Measurements from ENCODE around the gene GATA5. TPM values are rescaled to one million over a fixed set of nuclear protein-coding genes. Genes with fewer than 3 reads are reported as not detected.

Gene GATA5
- total RNA-seq, 1 donor from 2014 or later, result 0.22 TPM

GRCh38 chr20:62446888-62447869 lies 28.6 kb downstream of the GATA5 start:
- no peak for DNase-seq (ENCODE audit: low spot score)
- ATAC-seq, result no peak
- intact Hi-C loops (cut with DNase I), result no loop called here

DNA sequence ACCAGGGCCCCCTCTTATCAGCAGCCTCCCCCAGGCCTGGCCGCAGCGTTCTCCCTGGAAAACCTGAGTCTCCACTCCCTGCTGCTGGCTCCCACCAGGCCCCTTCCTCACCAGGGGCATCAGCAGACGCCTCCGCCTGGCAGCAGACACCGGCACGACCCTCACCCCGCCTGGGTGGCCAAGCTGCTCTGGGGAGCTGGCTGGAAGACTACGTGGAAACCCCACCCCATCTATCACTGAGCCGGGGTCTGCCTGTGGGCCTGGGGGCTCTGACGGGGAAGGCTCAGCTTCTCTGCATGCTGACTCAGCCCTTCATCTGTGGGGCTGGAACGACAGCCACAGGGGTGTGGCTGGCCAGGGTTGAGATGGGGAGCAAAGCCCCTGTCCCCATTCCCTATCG lies 29.3 kb downstream of the GATA5 start:
- ATAC-seq, result no peak
- no peak for DNase-seq (ENCODE audit: low spot score)
- intact Hi-C loops (cut with DNase I), result no loop called here

DNA sequence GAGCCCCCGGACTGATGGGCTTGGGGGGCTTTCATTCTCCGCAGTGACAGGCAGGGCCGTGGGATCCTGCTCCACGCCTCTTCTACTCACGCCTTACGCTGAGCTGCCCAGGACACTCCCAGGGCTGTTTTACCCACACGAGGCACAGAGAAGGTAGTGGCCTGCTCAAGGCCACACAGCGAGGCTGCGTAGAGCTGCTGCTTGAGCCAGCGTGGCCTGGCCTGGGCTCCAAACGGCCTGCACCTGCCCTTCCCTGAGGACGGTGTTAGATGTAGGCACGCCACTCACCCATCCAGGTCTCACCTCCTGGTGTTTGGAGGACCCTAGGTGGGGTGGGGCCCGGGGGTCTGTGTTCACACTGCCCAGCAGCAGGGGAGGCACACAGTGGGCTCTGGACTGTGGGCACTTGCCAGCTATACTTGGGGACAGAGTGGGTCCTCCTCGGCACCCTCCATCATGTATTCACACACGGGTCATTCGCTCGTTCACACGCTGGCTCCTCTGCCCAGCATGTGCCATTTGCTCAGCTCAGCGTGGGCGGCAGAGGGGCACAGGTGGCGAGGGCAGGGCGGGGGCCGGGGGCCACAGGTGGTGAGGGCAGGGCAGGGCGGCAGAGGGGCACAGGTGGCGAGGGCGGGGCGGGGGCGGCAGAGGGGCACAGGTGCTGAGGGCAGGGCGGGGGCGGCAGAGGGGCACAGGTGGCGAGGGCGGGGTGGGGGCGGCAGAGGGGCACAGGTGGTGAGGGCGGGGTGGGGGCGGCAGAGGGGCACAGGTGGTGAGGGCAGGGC lies 30.0 kb downstream of the GATA5 start:
- intact Hi-C loops (cut with DNase I), result no loop called here
- ATAC-seq, result no peak
- no peak for DNase-seq (ENCODE audit: low spot score)

GRCh38 chr20:62444286-62444685 lies 31.5 kb downstream of the GATA5 start:
- intact Hi-C loops (cut with DNase I), result no loop called here
- ATAC-seq (no peak), DNase-seq (ENCODE audit: low spot score) (no peak)

DNA sequence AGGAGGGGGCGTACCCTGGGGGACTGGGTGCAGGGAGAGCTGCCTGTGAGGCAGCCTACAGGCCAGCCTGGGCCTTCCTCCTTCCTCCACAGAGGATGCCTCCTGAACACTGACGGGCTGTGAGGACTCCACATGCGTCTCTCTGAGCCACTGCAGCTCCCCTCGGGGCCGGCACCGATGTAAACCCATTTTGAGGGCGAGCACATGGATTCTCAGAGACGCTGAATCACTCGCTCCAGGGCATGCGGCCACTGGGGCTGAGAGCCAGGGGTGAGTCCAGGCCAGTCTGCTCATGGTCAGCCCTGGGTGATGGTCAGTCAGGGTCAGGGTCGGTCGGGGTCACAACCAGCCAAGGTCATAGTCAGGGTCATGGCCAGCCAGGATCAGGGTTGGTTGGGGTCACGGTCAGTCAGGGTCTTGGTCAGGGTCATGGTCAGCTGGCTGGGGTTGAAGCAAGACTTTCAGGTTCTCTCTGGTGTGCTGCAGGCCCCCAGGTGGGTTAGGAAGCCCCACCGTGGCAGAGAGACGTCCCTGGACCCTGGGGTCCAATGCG lies 33.7 kb downstream of the GATA5 start:
- ATAC-seq (no peak), DNase-seq (ENCODE audit: low spot score) (no peak)
- intact Hi-C loops (cut with DNase I), result no loop called here

DNA sequence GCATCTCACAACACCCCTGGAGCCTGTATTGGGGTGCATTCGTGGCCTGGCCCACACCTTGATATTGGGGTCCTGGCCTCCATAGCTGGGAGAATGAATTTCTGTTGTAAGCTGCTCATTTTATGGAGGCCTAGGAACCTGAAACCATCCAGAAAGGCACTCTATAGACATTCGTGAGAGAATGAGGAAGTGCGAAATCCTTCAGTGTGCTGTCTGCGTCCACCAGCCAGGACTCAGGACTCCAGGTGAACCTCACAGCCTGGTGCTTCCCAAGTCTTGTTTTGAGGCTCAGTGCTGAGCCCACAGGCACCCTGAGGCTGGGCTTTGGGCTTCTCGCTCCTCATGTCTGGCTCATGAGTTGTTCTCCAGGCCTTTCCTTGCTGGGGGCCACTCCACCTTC lies 36.6 kb downstream of the GATA5 start:
- no peak for DNase-seq (ENCODE audit: low spot score)
- intact Hi-C loops (cut with DNase I), result no loop called here
- ATAC-seq, result no peak

DNA sequence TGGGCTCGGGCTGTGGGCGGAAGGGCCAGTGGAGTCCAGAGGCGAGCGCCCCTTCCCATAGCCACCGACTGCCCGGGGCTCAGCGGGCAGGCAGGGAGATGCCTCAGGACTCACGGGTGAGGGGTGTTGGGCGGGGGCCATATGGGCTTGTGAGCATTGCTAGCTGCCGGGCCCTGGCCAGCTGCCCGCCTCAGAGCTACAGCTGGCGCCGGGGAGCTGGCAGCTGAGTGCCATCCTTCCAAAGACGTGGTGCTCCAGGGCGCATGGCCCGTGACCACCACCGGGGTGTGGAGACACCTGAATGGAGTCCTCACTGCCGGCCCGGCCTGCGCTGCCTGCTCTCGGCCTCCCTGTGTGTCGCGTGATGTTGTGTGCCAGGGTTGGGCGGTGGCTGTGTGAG lies 37.9 kb downstream of the GATA5 start:
- intact Hi-C loops (cut with DNase I), result no loop called here
- DNase-seq (ENCODE audit: low spot score) (no peak), ATAC-seq (no peak)

GRCh38 chr20:62437496-62437895 lies 38.3 kb downstream of the GATA5 start:
- intact Hi-C loops (cut with DNase I), result no loop called here
- no peak for ATAC-seq
- no peak for DNase-seq (ENCODE audit: low spot score)

DNA sequence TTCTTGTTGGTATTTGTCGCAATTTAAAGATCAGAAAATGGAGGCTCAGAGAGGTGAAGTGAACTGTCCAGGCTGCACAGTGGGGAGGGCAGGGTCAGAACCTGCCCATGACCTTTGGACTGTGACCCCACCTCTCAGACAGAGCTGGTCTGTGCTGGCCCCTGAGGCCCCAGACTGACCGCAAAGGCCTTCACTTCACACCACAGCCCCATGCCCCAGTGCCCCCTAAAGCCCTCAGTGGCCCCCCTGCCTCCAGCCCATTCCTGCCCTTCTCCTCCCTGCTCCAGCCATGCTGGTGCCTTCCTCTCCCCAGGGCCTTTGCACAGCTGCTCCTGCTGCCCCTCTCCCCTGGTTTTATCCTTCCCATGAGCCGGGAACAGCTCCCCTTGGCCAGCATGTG lies 39.1 kb downstream of the GATA5 start:
- DNase-seq (ENCODE audit: low spot score), result no peak
- ATAC-seq, result no peak
- intact Hi-C loops (cut with DNase I), result no loop called here

DNA sequence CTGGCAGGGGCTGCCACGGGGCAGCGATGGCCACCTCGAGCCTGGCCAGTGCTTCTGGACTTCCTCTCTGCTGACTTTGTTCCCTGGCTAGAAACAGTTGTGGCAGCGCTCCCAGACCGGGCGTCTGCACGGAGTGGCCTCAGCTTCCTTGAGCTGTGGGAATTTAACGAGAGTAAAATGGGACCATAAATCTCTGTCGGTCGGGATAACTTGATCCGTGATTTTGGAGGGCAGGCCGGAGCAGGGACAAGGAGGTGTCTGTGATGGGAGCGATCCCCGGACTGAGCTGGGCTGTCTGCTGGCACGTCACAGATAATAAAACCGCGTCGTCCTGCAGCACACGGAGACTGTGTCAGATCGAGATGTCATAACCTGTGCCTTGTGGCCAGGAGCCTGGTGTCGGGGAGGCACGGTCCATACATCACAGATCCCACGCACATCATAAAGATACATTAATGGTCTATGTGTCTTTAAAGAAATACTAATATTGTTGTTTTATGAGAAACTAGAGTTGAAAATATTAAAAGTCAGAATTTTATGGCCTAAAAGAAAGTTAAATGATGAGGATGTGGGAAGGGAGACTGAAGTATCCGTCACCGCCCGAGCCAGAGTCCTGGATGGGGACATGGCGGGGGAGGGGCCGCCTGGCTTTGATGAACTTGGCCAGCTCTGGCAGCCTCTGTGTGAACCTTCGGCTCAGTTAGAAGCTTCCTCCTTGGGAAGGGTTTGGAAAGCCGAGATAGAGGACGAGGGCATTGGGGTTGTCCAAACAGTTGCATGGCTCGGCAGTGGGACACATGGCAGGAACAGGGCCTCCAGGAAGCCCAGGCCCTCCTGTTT lies 41.9 kb downstream of the GATA5 start:
- intact Hi-C loops (cut with DNase I), result no loop called here
- ATAC-seq (no peak), DNase-seq (ENCODE audit: low spot score) (no peak)

DNA sequence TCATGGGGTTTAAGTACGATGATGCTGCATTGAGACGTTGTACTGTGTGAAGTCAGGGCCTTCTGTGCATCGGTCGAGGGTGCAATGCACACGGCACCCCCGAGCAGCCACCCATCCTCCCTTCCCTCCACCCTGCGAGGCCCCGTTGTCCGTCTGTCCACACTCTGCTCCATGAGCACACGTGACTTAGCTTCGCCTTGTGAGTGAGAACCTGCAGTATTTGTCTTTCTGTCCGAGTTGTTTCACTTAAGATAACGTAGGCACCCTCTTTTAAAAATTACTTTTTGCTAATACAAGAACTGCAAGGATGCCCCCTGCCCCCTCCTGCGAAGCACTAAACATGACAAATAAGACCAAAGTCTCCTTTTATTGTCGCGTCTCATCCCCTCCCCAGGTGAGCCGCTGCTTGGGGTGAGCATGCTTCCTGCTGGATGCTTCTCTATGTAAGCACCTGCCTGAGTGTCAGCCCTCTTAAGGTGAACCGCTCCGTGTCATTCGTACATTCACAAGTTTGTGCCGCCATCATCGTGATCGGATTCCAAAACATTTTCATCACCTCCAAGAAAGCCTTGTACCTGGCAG lies 44.8 kb downstream of the GATA5 start:
- ATAC-seq (no peak), DNase-seq (ENCODE audit: low spot score) (no peak)

GRCh38 chr20:62430311-62430853 lies 45.4 kb downstream of the GATA5 start:
- ATAC-seq (no peak), DNase-seq (ENCODE audit: low spot score) (no peak)
- intact Hi-C loops (cut with DNase I), result no loop called here

More for the DNA sequence above, 44.8 kb downstream of the GATA5 start:
- intact Hi-C loops (cut with DNase I), result no loop called here

DNA sequence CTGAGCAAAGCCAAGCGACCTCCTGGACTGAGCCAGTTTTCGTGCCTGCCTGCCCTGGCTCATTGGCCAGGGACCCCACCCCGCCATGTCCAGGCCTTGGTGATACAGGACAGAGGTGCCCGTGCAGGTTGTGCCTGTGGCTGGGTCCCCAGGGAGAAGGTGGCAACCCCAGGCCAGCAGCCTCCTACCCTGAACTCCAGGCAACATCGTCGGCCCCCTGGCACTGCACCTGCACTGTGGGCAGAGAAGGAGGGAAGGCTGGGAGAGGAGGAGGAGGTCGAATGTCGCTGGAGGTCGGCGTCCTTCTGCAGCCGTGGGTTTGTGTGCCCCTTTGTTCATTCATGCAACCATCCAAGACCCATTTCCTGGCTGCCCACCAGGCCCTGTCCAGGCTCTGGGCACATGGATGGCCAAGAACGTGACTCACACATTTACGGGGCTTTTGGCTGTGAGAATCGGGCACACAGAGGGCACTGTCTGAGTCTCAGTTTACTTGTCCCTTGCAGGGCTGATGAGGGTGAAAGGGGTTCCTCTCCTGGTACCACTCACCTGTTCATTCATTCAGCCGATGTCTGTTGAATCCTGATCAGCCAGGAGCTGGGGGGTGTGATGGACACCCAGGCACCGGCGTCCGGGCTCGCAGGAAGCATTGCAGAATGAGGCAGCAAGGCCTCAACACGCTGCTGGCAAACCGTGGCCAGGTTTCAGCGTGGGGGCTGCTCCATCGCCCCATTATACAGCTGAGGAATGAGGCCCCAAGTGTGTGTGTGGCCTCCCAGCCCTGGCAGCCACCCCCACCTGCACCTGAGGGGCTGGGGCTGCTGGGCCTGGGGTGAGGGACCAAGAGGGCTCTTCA lies 46.1 kb downstream of the GATA5 start:
- intact Hi-C loops (cut with DNase I), result no loop called here
- no peak for DNase-seq (ENCODE audit: low spot score)
- no peak for ATAC-seq

DNA sequence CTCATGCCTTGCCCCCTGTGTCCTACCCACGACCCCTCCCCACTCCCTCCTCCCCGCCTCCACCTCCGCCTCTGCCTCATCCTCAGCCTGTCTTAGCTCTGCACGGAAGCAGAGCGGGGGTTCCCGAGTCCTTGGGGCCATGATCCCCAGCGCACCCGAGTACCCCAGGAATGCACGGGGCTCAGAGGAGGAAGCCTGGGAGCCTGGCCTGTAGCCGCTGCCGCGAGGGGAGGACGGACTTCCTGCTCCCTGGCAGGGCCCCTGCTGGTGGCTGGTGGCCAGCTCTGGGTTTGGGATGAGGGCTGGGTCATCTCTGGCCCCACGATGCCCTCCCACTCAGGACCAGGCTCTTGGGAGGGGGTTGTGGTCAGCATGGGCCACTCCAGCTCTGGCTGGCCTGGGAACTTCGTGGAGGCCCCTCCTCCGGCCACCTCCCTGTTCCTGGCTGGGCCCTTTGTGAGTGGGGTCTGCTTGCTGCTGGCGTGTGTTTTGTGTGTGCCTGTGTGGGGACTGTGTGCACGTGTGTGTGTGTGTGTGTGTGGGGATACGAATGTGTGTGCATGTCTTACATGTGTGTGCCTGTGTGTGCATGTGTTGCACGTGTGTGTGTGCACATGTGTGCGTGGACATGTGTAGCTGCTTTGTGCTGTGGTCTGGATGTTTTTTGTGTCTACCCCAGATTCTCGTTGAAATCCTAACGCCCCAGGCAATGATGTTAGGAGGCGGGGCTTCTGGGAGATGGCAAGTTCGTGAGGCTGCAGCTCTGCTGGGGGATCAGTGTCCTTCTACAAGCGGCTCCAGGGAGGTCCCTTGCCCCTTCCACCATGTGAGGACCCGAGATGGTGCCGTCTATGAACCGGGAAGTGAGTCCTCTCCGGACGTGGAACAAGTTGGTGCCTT lies 47.1 kb downstream of the GATA5 start:
- ATAC-seq (no peak), DNase-seq (ENCODE audit: low spot score) (no peak)
- intact Hi-C loops (cut with DNase I), result no loop called here

GRCh38 chr20:62428002-62428372 lies 47.8 kb downstream of the GATA5 start:
- intact Hi-C loops (cut with DNase I), result no loop called here
- ATAC-seq (no peak), DNase-seq (ENCODE audit: low spot score) (no peak)

GRCh38 chr20:62427172-62428001 lies 48.4 kb downstream of the GATA5 start, which contains the start of gene RBBP8NL:
Gene RBBP8NL (minus strand): TSS chr20:62427539. CDS start chr20:62419647, 7,892 bp downstream.
- no peak for ATAC-seq
- no peak for DNase-seq (ENCODE audit: low spot score)
- intact Hi-C loops (cut with DNase I), result no loop called here
